NCI-H1417 treated with DMSO at 0.1 percent for 48 hours (cell line): ENCODE measurements around the gene GPR160.

Experiments used
- DNase-seq: peaks from one replicate; lab custom pipeline; 2025; lab: John Stamatoyannopoulos, UW

GPR160 gene

DNA sequence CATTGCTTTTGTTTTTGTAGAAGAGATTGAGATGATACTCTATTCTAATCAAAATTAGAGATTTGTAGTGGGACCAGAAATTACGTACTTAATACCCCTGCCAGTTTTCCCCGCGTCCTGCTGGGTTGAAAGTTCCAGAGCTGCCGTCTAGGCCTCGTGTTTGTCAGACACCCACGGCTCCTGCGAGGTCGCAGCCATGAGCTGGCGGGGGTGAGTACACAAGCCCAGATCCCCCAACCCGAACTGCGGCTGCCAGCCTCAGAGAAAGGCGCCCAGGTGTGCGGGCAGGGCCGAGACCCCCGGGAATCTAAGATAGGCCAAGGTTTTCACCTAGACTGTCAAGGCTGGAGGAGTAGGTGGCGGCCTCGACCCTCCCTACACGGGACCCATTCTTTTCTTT, 26.3 kb downstream of the GPR160 start:
- DNase-seq: no peak

DNA sequence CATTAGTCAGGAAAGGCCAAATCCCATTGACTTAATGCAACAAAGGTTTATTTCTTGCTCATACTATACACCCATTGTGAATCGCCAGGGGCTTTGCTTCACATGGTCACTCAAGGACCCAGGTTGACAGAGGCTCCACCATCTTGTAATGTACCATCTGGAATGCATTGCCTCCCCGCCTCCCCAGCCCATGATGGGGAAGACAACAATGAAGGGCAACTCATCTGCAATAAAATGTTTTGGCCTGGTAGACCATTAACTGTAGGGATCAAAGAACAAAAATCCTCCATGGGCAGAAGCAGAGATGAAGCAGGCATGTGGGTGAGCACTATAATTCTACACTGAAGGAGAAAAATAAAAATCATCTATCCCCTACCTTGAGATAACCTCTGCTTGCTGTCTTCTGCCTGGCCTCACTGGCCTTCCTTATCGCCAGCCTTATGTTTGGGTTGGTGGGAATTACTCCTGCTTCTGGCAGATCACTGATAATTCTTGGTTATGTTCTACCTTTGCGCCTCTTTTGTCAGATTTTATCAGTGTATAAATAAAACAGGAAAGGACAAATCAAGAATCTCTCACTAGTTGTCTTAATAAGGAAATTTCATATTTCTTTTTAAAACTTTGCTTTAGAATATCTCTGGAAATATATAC, 37.8 kb downstream of the GPR160 start:
- no peak for DNase-seq

DNA sequence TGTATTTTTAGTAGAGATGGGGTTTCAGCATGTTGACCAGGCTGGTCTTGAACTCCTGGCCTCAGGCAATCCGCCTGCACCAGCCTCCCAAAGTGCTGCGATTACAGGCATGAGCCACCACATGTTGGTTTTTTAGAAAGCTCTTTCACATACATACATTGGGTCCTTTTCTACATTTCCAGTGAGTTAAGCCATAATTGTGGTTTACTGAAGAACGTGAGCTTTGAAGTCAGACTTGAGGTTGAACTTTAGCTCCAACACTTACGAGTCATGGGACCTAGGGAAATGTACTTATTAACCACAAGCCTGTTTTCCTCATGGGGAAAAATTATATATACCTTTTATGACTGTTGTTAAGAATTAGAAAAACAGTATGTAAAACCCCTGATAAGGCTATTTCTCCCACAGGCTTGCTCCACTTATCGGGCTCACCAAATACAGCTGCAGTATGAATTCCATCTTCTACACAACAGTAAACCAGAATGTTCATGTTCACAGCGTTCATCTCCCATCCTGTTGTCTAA, 39.0 kb downstream of the GPR160 start:
- DNase-seq: no peak

DNA sequence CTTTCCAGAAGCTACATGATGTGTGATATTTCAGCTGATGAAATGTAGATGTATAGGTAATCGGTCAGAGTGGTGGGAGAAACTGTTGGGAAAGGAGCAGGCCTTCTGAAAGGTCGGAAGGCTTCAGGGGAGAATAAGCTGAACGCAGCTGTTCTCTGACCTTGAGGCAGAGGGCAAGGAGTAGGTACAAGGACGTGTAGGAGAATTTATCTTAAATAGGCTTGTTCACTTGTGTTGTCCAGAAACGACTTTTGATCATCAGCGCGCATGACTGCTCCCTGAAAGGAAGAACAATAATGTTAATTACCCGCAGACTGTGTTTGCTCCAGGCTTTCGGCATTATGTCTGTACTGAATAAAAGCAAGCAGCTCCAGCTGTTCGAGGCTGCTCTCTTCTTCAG, 39.6 kb downstream of the GPR160 start:
- DNase-seq: no peak

DNA sequence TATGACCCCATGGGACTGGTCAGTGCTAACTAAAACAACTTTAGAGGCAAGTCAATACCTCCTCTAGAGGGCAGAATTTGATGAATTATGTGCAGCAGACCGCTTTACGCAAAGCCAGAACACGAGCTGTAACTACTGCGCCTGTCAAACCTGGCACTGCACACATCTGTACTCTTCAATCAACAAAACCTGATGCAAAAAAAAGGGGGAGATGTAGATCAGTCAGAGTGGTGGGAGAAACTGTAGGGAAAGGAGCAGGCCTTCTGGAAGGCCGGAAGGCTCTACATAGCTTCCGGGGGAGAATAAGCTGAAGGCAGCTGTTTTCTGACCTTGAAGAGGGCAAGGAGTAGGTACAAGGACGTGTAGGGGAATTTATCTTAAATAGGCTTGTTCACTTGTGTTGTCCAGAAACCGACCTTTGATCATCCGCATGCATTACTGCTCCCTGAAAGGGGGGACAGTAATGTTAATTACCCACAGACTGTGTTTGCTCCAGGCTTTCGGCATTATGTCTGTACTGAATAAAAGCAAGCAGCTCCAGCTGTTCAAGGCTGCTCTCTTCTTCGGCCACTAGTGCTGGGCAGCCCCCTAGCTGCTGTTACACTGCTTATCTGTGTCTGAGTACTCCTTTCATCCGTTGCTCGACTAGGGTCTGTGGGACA, 41.0 kb downstream of the GPR160 start:
- DNase-seq: no peak

DNA sequence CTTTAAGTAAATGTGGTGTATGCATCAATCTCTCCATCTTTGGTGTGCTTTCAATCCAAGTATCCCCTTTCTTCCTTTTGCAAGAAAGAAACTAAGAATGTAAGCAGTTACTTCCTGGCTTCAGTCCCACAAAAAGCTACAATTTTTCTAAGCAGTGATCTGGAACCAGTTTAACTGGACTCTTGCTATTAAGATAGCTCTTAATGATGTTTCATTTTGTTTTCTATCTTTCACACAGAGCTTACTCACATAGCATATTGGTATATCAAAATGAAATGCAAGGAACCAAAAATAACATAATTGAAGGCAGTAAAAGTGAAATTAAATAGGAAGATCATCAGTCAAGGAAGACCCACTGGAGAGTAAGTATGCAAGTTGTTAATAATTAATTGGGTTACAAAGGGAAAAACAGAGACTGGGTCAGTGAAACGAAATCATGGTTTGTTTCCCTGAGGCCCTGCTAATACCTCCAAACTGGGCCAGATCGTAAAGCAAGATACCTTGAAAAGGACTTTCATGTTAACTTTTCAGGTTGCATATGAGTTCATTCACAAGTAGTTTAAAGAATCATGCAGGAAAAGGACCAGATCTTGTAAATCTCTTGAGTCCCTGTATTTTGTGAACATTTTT, 41.9 kb downstream of the GPR160 start:
- no peak for DNase-seq

DNA sequence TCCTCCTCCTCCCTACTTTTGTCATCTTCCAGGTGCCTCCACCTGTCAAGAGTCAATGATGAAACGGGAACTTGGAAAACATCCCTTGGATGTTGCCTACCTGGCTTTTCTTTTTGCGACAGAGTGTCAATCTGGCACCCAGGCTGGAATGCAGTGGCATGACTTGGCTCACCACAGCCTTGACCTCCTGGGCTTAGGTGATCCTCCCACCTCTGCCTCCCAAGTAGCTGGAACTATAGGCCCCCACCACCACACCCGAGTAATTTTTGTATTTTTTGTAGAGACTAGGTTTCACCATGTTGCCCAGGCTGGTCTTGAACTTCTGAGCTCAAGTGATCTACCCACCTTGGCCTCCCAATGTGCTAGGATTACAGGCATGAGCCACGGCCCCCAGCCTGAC, 42.8 kb downstream of the GPR160 start:
- DNase-seq: no peak

DNA sequence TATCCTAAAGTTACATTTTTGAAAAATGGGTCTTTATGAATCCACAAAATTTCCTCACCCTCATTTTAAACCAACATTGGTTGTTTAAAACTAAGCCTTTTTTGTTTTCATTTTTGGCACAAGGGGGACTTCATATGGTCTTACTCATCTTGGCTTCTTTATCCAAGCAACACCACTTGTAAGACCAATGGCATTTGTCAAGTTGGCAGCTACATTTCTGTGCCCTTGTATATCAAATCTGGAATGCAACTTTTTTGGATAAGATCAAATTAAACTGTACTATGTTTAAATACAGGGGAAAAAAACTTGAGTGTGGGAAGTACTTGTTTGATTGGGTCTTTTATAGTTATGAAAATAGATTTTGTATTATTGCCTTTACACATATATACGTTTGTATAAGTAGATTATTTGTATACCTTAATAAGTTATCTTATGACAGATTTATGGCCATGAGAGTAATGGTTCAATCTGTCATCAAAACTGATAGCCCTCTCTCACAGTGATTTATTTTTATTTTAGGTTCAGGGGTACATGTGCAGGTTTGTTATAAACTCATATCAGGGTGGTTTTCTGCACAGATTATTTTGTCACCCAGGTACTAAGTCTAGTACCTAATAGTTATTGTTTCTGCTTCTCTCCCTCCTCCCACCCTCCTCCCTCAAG, 43.4 kb downstream of the GPR160 start:
- no peak for DNase-seq

DNA sequence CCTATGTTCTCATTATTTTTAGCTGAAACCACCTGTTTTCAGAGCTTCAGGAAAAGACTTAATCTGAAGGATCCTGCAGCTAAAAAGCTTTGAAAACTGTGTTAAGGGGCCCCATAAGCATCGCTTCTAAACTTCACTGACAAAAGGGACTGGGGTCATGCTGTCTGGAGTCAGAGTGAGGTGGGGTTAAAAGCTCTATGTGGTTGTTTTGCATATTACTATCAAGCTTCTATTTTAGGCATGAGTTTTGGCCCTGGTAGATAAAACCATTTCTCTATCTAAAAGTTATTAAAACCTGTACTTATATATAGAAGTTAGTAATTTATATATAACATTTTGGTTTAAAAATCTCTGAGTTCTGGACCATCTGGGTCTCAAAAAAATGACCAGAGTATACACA, 45.5 kb downstream of the GPR160 start:
- no peak for DNase-seq

DNA sequence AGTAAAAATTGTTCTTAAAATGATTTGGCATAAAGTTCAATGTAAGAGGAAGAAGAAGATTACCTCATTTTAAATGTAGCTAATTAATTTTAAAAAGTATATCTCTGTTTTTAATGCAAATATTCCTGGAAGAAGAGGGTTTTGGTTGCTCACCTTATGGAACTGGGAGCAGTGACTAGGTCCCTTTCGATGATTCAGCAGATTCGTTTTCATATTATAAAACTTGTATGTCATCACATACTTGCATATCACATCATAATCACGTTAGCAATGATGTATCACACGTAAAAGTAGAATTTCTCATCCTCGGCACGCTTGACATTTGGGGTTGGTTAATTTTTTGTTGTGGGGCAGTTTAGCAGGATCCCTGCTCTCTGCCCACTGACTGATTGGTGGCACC, 47.6 kb downstream of the GPR160 start:
- DNase-seq: no peak

DNA sequence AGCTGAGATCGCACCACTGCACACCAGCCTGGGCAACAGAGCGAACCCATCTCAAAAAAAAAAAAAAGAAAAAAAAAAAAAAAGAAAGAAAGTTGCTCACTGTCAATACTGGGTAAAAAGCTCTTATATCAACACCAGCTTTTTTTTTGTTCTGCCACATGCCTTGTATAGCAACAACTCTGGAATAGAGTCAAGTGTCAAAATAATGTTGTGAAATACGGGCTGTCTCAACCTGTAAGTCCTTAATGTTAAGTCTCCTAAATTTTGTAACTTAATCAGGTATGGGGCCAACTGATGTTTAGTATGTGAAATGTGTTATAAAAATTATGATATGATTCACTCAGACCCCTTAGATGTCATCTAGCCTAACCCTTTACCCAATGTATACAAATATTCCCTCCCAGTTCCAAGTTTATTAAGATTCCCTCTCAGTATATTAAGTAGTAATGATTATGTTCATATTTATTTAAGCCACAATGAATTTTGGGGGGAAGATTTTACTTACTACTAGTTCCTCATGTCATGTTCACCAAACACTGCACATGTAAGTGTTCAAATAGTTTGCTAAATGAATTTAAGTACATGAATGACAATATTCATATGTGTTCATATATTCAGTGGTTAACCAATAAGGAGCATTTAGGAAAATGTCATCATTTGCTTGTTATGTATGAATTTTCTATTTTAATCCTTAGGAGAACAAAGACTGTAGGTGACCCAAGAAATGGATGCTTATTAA, 52.2 kb downstream of the GPR160 start:
- no peak for DNase-seq

DNA sequence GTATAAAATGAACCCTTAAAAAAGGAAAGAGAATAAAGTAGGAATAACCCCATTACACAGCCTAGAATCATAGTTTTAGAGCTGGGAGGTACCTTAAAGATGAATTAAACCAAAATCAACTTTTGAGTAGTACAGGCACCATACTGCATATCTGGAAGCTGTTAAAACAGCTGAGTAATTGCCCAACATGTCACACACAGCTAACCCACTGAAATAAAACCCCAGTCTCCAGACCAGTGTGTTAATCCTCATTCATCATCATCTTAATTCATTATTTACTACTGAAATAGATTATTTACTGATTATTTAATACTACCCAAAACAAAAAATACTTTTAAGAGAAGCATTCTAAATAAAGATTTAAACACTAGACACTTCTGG, 52.8 kb downstream of the GPR160 start:
- DNase-seq: no peak

DNA sequence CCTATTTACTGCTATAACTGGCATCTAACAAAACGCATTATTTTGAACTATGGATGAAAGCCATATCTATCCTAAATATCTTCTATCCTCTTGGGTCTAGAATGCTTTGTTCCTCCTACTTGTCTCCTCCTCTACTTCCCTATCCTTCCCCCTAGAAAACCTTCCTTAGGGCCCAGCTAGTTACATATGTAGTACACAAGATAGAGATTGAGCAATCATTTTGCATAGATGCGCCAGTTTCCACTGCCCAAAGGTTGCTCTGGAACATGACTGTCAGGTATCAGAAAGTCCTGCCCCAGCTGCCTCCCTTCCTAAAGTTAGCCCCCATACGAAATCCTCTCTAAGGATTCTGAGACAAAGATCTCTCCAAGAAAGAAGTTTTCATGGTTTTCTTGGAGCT, 55.1 kb downstream of the GPR160 start:
- no peak for DNase-seq

DNA sequence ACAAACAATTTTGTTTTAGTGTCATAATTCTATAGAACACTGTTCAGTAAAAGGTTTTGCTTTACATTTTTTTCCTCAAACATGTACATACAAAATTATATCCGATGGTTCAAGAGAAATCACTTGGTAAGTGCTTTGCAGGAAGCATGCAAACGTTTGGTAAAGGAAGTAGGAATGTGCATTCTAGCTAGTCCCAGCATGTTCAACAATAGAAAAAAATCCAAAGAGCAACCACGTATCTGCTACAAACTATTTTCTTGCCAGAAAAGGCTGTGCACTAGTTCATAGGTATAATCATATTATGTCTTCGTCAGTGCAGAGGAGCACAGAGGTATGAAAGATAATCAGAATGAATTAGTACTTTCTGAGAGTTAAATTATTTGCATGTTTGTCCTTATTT, 58.0 kb downstream of the GPR160 start:
- DNase-seq: no peak

DNA sequence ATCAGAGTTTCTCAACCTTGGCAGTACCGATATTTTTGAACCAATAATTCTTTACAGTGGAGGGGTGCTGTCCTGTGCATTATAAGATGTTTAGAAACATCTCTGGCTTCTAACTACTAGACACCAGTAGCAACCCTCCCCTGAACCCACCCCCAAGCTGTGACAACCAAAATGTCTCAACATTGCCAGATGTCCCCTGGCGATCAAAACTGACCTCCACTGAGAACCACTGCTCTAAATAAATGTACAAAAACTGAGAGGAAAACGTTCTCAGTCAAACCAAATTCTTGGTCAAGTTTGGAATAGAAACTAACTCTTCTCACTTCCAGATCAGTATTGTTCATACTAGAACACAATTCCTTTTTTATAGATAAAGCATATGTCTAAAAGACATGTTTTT, 58.5 kb downstream of the GPR160 start:
- no peak for DNase-seq

DNA sequence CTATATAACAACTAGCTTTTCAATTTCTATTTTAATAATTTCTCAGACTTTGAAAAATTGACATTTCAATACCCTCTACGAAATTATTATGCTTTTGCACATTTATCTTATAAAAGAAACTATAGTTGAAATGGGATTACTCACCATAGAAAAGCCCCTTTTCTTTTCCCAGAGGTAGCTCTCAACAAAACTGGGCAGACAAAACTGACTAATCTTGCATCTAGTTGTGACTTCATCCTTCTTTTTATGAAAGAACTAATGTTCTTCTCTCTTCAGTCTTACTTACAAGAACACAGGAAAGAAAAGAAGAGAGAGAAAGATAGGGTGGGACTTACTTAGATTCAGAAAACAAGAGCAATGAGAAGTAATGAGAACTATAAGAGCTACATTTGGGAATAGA, 61.0 kb downstream of the GPR160 start:
- DNase-seq: no peak

DNA sequence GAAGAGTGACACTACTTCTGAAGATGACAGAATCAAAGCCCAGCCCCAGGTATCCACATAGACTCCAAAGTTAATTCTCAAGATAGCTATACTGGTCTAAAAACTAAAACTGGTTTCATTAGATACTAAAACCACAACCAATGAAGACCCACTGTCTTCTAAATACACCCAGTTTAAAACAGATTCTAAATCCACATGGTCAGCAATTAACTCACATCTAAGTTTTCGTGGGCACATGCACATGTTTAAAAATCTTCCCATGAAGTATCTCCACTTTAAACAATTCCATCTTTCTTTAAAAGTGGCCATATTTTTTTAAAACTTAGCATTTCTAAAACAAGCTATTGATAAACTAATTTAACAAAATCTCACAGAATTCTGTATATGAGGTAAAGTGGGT, 63.1 kb downstream of the GPR160 start:
- no peak for DNase-seq

DNA sequence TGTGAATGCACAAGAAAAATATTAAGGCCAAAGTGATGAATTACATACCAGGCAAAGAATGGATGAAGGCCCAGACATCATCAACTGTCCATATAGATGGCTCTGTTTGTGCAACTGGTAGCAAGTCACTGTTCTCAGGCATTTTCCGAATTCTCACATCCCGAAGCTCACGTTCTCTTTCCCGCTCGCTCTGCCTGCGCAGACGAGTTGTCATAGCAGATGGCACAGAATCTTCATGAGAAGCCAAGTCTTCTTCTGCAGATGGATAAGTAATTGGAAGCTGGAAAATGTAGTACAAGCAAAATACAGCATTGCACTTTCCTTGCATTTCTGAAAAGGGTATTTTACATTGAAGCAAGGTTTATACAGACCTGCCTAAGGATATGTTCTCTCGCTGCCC, 64.6 kb downstream of the GPR160 start:
- DNase-seq: no peak

DNA sequence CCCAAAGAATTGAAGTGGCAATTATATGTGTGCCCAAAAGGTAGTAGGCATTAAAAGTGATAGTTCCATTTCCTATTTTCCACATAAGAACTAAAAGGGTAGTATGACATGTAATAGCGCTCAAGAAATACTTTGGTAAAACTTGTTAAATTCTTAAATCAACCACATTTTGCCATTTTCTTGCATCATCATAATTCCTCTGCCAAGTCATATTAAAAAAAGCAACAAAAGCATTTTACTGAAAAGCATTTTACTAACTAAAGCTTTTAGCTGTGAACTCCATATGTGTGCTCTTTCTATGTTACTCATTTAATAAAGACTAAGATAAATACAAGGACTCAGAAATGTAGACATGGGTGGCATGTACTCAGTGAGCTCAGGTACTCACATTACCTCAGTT, 70.1 kb downstream of the GPR160 start:
- no peak for DNase-seq

DNA sequence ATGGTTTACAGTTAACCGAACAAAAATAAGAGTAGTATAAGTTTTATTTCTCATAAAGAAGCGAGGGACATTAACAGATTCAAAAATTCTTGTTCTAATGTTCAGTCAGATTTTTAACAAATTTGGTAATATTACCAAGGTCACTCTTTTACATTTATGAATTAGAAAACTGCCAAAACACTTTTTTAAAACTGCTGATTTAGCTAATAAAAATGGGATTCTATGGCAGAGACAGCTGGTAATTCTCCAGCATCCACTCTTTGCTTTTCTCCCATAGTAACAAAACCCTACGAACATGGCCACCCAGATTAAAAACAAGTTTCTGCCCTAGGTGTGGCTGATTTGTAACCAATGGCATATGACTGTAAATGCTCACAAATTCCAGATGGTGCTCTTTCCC, 71.2 kb downstream of the GPR160 start:
- no peak for DNase-seq

DNA sequence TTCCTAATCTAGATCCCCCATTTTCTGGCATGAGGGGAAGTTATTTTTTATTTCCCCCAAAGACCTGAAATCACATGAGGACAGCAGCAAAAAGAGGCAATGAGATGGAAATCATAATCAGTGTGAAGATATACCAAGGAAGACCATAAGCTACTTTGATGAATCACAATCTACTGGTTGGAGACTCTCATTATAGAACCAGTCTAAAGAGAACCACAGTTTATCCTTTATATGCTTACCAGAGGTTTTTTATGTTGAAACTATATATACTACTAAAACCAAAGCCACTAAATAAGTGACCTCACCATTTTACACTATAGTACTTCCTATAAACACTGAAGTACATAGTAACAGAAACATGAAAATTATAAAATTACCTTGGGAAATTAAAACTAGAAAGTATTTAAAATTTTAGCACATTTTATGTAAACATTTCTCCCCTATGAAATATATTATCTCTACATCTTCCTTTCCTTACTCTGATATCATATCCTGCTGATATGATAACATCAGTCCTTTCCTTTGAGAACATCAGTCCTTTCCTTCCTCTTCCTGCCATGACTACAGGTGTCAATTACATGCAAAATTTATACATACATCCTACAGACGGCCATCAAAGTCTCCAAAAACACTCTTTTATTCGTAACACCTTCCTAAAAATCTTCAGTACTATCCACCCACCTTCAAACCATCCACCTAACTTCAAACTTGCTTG, 71.9 kb downstream of the GPR160 start:
- no peak for DNase-seq
